Hepatocyte (in vitro differentiated cells): ENCODE measurements around the gene SLC35G1.

Experiments
- EZH2 ChIP-seq: fragments of 200-600 bp; sonication (generic); IDR thresholded peaks from 2 replicates; pipeline ENCODE4 v1.6.1; 2016; ENCODE audit warnings: antibody characterized with exemption, mild to moderate bottlenecking, borderline replicate concordance
- EZH2phosphoT487 ChIP-seq: fragments of 200-600 bp; sonication (generic); IDR thresholded peaks from one replicate; pipeline ENCODE4 v1.6.1; 2018; ENCODE audit warnings: antibody characterized with exemption, mild to moderate bottlenecking, low read depth, moderate library complexity; ENCODE audit not compliant: unreplicated experiment, severe bottlenecking
- TF ChIP-seq, protein P1 (sequence below): fragments of 200-600 bp; sonication (generic); IDR thresholded peaks from 2 replicates; pipeline ENCODE4 v1.5.1; 2016; ENCODE audit warnings: antibody characterized with exemption, mild to moderate bottlenecking; ENCODE audit not compliant: poor library complexity

GRCh38 chr10:93904901-93905300 is 11.1 kb downstream of the SLC35G1 start:
- TF ChIP-seq, protein P1, sequence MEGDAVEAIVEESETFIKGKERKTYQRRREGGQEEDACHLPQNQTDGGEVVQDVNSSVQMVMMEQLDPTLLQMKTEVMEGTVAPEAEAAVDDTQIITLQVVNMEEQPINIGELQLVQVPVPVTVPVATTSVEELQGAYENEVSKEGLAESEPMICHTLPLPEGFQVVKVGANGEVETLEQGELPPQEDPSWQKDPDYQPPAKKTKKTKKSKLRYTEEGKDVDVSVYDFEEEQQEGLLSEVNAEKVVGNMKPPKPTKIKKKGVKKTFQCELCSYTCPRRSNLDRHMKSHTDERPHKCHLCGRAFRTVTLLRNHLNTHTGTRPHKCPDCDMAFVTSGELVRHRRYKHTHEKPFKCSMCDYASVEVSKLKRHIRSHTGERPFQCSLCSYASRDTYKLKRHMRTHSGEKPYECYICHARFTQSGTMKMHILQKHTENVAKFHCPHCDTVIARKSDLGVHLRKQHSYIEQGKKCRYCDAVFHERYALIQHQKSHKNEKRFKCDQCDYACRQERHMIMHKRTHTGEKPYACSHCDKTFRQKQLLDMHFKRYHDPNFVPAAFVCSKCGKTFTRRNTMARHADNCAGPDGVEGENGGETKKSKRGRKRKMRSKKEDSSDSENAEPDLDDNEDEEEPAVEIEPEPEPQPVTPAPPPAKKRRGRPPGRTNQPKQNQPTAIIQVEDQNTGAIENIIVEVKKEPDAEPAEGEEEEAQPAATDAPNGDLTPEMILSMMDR, result no peak
- no peak for TF ChIP-seq EZH2
- no peak for TF ChIP-seq EZH2phosphoT487
